ENCODE results near the gene HSPA12B.

HSPA12B gene

DNA sequence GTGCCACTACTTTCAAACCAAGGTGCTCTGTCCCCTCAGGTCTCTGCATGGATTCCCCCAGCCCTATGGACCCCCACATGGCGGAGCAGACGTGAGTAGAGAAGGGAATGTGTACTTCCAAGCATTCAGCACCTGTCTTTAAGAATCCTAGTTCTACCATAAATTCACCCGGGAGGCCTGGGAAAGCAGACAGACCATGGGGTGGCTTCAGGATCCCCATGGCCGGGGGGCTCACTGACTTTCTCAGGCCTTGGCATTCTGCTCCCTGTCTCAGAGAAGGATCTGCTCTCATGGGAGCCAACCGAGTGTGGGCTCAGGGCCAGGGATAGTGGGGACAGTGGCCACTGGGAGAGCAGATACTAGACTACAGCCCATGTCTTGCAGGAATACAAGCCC, 65.9 kb downstream of the HSPA12B start:
- H3K27me3 Mint-ChIP-seq: no peaks in the 10 kb centered on the region
- DNase-seq (ENCODE audit: low spot score in 2 of 2) (no peak), ATAC-seq (replicated peaks; ENCODE audit: extremely low read depth, poor library complexity, severe bottlenecking) (no peak)
- H3K4me3 Mint-ChIP-seq: peak overlapping the region; percentile 99
- peaks cover 63% of the 10 kb centered on the region for H3K4me1 Mint-ChIP-seq
- peak overlapping the region; percentile 95 for H3K27ac Mint-ChIP-seq (ENCODE audit: low read depth)
- peaks cover 53% of the 10 kb centered on the region for H3K36me3 Mint-ChIP-seq (ENCODE audit: insufficient read depth)
- no peaks in the 10 kb centered on the region for H3K9me3 Mint-ChIP-seq

DNA sequence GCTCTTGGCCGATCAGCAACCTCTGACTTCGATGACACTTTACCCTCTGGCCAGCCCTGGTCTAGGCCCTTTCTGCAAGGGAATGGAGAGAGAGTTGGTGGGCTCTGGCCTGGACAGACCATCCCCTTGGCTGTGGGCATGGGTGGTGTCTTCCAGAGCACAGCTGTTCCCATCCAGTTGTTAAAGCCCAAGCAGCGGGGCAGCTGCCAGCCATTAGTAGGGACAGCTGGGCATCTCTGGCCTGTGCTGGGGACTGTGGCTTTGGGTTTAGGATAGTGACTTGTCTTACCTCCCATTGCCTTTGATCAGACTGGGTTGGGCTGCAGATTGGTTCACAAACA, 66.4 kb downstream of the HSPA12B start:
- Mint-ChIP-seq H3K4me3 (peak overlapping the region; percentile 99), H3K27ac (ENCODE audit: low read depth) (peak overlapping the region; percentile 95), H3K9me3 (no peaks in the 10 kb centered on the region), H3K27me3 (no peaks in the 10 kb centered on the region), H3K4me1 (peaks cover 68% of the 10 kb centered on the region), H3K36me3 (ENCODE audit: insufficient read depth) (peaks cover 58% of the 10 kb centered on the region)
- ATAC-seq (replicated peaks; ENCODE audit: extremely low read depth, poor library complexity, severe bottlenecking): no peak
- no peak for DNase-seq (ENCODE audit: low spot score in 2 of 2)

DNA sequence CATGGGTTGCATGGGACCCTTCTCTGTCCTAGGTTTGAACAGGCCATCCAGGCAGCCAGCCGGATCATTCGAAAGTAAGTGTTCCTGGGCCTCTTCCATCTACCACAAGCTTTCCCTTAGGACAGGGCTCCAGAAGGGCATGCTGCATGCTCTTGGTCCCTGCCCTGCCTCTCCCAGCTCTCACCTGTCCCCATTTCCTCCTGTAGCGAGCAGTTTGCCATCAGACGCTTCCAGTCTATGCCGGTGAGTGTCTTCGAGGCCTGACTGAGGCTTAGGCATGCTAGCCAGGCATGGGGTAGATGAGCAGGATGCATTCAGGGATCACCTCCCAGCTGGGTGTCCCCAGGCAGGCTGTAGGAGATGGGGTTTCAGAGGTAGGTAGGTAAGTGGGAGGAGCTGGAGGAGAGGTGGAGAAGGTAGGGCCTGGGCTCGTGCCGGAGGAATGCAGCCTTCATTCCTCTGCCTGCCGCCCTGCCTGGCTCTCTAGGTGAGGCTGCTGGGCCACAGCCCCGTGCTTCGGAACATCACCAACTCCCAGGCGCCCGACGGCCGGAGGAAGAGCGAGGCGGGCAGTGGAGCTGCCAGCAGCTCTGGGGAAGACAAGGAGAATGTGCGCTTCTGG, 67.9 kb downstream of the HSPA12B start:
- no peak for ATAC-seq (replicated peaks; ENCODE audit: extremely low read depth, poor library complexity, severe bottlenecking)
- peak overlapping the region; percentile 95 for H3K27ac Mint-ChIP-seq (ENCODE audit: low read depth)

DNA sequence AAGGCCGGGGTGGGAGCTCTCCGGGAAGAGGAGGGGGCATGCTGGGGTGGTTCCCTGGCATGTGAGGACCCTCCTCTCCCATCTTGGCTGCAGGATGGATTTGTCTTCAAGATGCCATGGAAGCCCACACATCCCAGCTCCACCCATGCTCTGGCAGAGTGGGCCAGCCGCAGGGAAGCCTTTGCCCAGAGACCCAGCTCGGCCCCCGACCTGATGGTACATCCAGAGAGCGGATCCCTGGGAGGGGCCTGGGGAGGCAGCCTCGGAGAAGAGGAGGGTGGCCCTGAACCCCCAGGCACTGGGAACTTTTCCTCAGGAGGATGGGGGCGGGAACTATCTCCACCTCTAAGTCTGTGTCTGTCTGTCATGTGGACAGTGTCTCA, 68.4 kb downstream of the HSPA12B start:
- H3K36me3 Mint-ChIP-seq (ENCODE audit: insufficient read depth): peaks cover 71% of the 10 kb centered on the region
- H3K27me3 Mint-ChIP-seq: no peaks in the 10 kb centered on the region
- peak overlapping the region; percentile 95 for H3K27ac Mint-ChIP-seq (ENCODE audit: low read depth)
- no peaks in the 10 kb centered on the region for H3K9me3 Mint-ChIP-seq
- peaks cover 79% of the 10 kb centered on the region for H3K4me1 Mint-ChIP-seq
- no peak for DNase-seq (ENCODE audit: low spot score in 2 of 2)
- H3K4me3 Mint-ChIP-seq: no peak overlapping the region
- ATAC-seq (replicated peaks; ENCODE audit: extremely low read depth, poor library complexity, severe bottlenecking): no peak

More for the DNA sequence above, 67.9 kb downstream of the HSPA12B start:
- DNase-seq (ENCODE audit: low spot score in 2 of 2): no peak
- Mint-ChIP-seq H3K4me3 (peak overlapping the region; percentile 99), H3K36me3 (ENCODE audit: insufficient read depth) (peaks cover 70% of the 10 kb centered on the region), H3K4me1 (peaks cover 79% of the 10 kb centered on the region), H3K9me3 (no peaks in the 10 kb centered on the region), H3K27me3 (no peaks in the 10 kb centered on the region)

DNA sequence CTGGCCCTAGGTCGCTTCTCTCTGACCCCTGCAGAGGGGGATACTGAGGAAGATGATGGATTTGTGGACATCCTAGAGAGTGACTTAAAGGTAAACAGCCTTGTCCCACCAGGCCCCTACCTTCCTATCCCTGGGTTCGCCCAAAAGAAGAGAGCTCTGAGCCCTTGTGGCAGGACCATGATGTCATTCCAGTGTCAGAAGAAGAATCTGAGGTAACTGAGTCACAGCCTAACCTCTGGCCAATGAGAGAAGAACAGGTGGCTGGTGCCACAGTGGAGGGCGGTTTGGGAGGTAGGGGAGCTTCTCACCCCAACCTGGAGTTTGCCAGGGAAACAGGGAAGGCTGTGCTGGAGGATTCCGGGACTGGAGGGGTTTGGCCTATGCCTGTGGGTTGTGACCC, 68.8 kb downstream of the HSPA12B start:
- H3K27me3 Mint-ChIP-seq: no peaks in the 10 kb centered on the region
- no peak for ATAC-seq (replicated peaks; ENCODE audit: extremely low read depth, poor library complexity, severe bottlenecking)
- H3K9me3 Mint-ChIP-seq: no peaks in the 10 kb centered on the region
- no peak overlapping the region for H3K4me3 Mint-ChIP-seq
- peaks cover 81% of the 10 kb centered on the region for H3K4me1 Mint-ChIP-seq
- DNase-seq (ENCODE audit: low spot score in 2 of 2): no peak
- peaks cover 71% of the 10 kb centered on the region for H3K36me3 Mint-ChIP-seq (ENCODE audit: insufficient read depth)
- H3K27ac Mint-ChIP-seq (ENCODE audit: low read depth): no peak overlapping the region

DNA sequence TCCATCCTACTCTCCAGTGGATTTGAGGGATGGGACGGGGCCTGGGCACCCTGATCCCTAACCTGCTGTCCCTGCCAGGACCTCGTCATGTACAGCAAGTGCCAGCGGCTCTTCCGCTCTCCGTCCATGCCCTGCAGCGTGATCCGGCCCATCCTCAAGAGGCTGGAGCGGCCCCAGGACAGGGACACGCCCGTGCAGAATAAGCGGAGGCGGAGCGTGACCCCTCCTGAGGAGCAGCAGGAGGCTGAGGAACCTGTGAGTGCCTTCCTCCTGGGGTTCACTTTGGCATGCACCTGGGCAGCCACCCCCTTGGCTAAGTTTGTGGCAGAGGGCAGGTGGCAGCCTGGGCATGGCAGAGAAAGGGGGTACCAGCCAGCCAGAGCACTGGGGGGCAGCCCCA, 69.4 kb downstream of the HSPA12B start:
- ATAC-seq (replicated peaks; ENCODE audit: extremely low read depth, poor library complexity, severe bottlenecking) (no peak), DNase-seq (ENCODE audit: low spot score in 2 of 2) (no peak)
- peaks cover 85% of the 10 kb centered on the region for H3K4me1 Mint-ChIP-seq
- no peaks in the 10 kb centered on the region for H3K9me3 Mint-ChIP-seq
- peak overlapping the region; percentile 27 for H3K4me3 Mint-ChIP-seq
- peaks cover 73% of the 10 kb centered on the region for H3K36me3 Mint-ChIP-seq (ENCODE audit: insufficient read depth)
- peak overlapping the region; percentile 70 for H3K27ac Mint-ChIP-seq (ENCODE audit: low read depth)
- H3K27me3 Mint-ChIP-seq: no peaks in the 10 kb centered on the region

Data from central memory CD8-positive, alpha-beta T cell (primary cell).